Neural cell (in vitro differentiated cells): Measurements from ENCODE around the gene ADARB2. TPM values are rescaled to one million over a fixed set of nuclear protein-coding genes. Genes with fewer than 3 reads are reported as not detected.

Source experiments
- H2AFZ ChIP-seq: fragments of 200-600, 300-800 bp; sonication (generic), shearing (Covaris generic); 2 replicates; pipeline ENCODE4 v1.6.0; 2014; ENCODE audit warnings: low read depth, mild to moderate bottlenecking, antibody characterized with exemption, low read length, moderate library complexity
- H3F3A ChIP-seq: fragments of 200-600 bp; shearing (Covaris generic); 2 replicates; pipeline ENCODE4 v1.6.1; 2016; ENCODE audit warnings: mild to moderate bottlenecking, moderate library complexity, mixed read lengths, antibody characterized with exemption, low read length; ENCODE audit not compliant: insufficient read depth, poor library complexity, severe bottlenecking
- H3K27ac ChIP-seq: fragments of 200-600, 300-800 bp; sonication (generic), shearing (Covaris generic); 2 replicates; pipeline ENCODE4 v1.5.1; 2014; ENCODE audit warnings: mild to moderate bottlenecking, low read length, moderate library complexity
- H3K27me3 ChIP-seq: fragments of 300-800, 200-600 bp; sonication (generic), shearing (Covaris generic); 2 replicates; pipeline ENCODE4 v1.6.0; 2014; ENCODE audit warnings: mild to moderate bottlenecking, low read depth, low read length, moderate library complexity; ENCODE audit not compliant: insufficient read depth
- H3K36me3 ChIP-seq: fragments of 300-800, 200-600 bp; sonication (generic), shearing (Covaris generic); 2 replicates; pipeline ENCODE4 v1.5.1; 2014; ENCODE audit warnings: mild to moderate bottlenecking, antibody characterized with exemption, low read length, moderate library complexity; ENCODE audit not compliant: insufficient read depth
- H3K4me2 ChIP-seq: fragments of 300-800, 200-600 bp; sonication (generic), shearing (Covaris generic); 2 replicates; pipeline ENCODE4 v1.6.0; 2014; ENCODE audit warnings: mild to moderate bottlenecking, low read length
- H3K4me3 ChIP-seq: fragments of 300-800, 200-600 bp; sonication (generic), shearing (Covaris generic); 2 replicates; pipeline ENCODE4 v1.5.1; 2014; ENCODE audit warnings: mild to moderate bottlenecking, low read length, moderate library complexity
- H3K79me2 ChIP-seq: fragments of 200-600 bp; shearing (Covaris generic); replicated peaks from 2 replicates; pipeline ENCODE4 v1.6.0; 2014; ENCODE audit warnings: mild to moderate bottlenecking, low read length, moderate library complexity; ENCODE audit not compliant: insufficient read depth
- H3K9ac ChIP-seq: fragments of 300-800, 200-600 bp; sonication (generic), shearing (Covaris generic); 2 replicates; pipeline ENCODE4 v1.6.1; 2016; ENCODE audit warnings: mild to moderate bottlenecking, low read length, mixed read lengths
- H3K9me2 ChIP-seq: fragments of 200-600 bp; shearing (Covaris generic); 2 replicates; pipeline ENCODE4 v1.6.1; 2016; ENCODE audit warnings: mild to moderate bottlenecking, low read length, mixed read lengths; ENCODE audit not compliant: insufficient read depth
- H3K9me3 ChIP-seq: fragments of 200-600, 300-800 bp; sonication (generic), shearing (Covaris generic); 2 replicates; pipeline ENCODE4 v1.6.1; 2016; ENCODE audit warnings: mild to moderate bottlenecking, mixed run types, low read length, moderate library complexity, mixed read lengths
- H4K20me1 ChIP-seq: fragments of 200-600 bp; shearing (Covaris generic); 2 replicates; pipeline ENCODE4 v1.6.1; 2016; ENCODE audit warnings: mild to moderate bottlenecking, mixed run types; ENCODE audit not compliant: insufficient read depth
- EP300 ChIP-seq: fragments of 450-650 bp; conservative IDR thresholded peaks from 2 replicates; pipeline ENCODE4 v1.6.1; 2014; ENCODE audit warnings: antibody characterized with exemption, mild to moderate bottlenecking, moderate library complexity; ENCODE audit not compliant: poor library complexity, severe bottlenecking
- EZH2 ChIP-seq: fragments of 200-600, 300-800 bp; shearing (Covaris generic), sonication (generic); IDR thresholded peaks from 2 replicates; pipeline ENCODE4 v1.6.1; 2014; ENCODE audit warnings: antibody characterized with exemption, low read length, borderline replicate concordance, mild to moderate bottlenecking; ENCODE audit not compliant: insufficient read depth, poor library complexity, severe bottlenecking
- MXI1 ChIP-seq: fragments of 450-650 bp; conservative IDR thresholded peaks from 2 replicates; pipeline ENCODE4 v1.6.1; 2014; ENCODE audit warnings: antibody characterized with exemption, mild to moderate bottlenecking; ENCODE audit not compliant: poor library complexity, severe bottlenecking
- POLR2AphosphoS5 ChIP-seq: IDR thresholded peaks from 2 replicates; pipeline ENCODE4 v1.6.1; 2012
- RAD21 ChIP-seq: fragments of 450-650 bp; conservative IDR thresholded peaks from 2 replicates; pipeline ENCODE4 v1.6.1; 2014; ENCODE audit warnings: antibody characterized with exemption, mild to moderate bottlenecking, moderate library complexity
- SMC3 ChIP-seq: fragments of 450-650 bp; conservative IDR thresholded peaks from 2 replicates; pipeline ENCODE4 v1.6.1; 2014; ENCODE audit warnings: antibody characterized with exemption, mild to moderate bottlenecking, moderate library complexity; ENCODE audit not compliant: poor library complexity
- TAF1 ChIP-seq: IDR thresholded peaks from 2 replicates; pipeline ENCODE4 v1.6.1; 2012; ENCODE audit warnings: low read depth
- polyA plus RNA-seq: library from polyadenylated mRNA; depleted of rRNA; stranded (reverse); fragments of >200 nt; gene quantifications from 2 replicates; pipeline ENCODE4 v1.2.3, GENCODE V29; 2014
- TF ChIP-seq, protein P1 (sequence below): IDR thresholded peaks from 2 replicates; pipeline ENCODE4 v1.6.1; 2012; ENCODE audit warnings: borderline replicate concordance
- TF ChIP-seq, protein P2 (sequence below): fragments of 450-650 bp; IDR thresholded peaks from 2 replicates; pipeline ENCODE4 v1.5.1; 2014; ENCODE audit warnings: antibody characterized with exemption, mild to moderate bottlenecking, moderate library complexity; ENCODE audit not compliant: poor library complexity, severe bottlenecking

ADARB2 gene
- polyA plus RNA-seq, 1 donor from 2014 or later: 3.6 TPM

DNA sequence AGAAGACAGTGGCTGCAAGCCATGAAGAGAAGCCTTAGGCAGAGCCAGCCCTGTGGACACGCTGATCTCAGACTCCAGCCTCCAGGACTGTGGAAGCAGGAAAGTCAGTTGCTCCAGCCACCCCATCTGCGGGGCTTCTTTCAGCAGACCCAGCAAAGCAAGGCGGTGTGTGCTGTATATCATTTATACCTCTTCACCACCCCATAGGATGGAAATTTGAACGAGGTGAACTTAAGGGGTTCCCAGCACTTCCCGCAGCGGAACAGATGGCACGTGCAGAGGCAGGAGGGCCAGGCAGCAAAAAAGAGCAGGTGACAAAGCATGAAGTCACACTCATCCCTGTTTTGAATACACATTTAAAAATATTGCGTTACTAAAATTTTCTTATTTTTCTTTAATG is 159.4 kb downstream of the ADARB2 start:
- Histone ChIP-seq H3F3A (no peaks in the 10 kb centered on the region), H3K36me3 (no peaks in the 10 kb centered on the region), H3K9ac (no peak overlapping the region), H3K27ac (no peak overlapping the region), H3K4me2 (no peak overlapping the region), H3K4me3 (no peak overlapping the region), H3K9me3 (no peaks in the 10 kb centered on the region), H2AFZ (no peak overlapping the region), H3K79me2 (no peaks in the 10 kb centered on the region), H3K27me3 (no peaks in the 10 kb centered on the region), H4K20me1 (no peaks in the 10 kb centered on the region), H3K9me2 (no peaks in the 10 kb centered on the region)
- TF ChIP-seq MXI1 (no peak), SMC3 (no peak), TAF1 (no peak), EP300 (no peak), EZH2 (no peak), POLR2AphosphoS5 (no peak), RAD21 (no peak)
- TF ChIP-seq, protein P1, sequence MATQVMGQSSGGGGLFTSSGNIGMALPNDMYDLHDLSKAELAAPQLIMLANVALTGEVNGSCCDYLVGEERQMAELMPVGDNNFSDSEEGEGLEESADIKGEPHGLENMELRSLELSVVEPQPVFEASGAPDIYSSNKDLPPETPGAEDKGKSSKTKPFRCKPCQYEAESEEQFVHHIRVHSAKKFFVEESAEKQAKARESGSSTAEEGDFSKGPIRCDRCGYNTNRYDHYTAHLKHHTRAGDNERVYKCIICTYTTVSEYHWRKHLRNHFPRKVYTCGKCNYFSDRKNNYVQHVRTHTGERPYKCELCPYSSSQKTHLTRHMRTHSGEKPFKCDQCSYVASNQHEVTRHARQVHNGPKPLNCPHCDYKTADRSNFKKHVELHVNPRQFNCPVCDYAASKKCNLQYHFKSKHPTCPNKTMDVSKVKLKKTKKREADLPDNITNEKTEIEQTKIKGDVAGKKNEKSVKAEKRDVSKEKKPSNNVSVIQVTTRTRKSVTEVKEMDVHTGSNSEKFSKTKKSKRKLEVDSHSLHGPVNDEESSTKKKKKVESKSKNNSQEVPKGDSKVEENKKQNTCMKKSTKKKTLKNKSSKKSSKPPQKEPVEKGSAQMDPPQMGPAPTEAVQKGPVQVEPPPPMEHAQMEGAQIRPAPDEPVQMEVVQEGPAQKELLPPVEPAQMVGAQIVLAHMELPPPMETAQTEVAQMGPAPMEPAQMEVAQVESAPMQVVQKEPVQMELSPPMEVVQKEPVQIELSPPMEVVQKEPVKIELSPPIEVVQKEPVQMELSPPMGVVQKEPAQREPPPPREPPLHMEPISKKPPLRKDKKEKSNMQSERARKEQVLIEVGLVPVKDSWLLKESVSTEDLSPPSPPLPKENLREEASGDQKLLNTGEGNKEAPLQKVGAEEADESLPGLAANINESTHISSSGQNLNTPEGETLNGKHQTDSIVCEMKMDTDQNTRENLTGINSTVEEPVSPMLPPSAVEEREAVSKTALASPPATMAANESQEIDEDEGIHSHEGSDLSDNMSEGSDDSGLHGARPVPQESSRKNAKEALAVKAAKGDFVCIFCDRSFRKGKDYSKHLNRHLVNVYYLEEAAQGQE: no peak
- TF ChIP-seq, protein P2, sequence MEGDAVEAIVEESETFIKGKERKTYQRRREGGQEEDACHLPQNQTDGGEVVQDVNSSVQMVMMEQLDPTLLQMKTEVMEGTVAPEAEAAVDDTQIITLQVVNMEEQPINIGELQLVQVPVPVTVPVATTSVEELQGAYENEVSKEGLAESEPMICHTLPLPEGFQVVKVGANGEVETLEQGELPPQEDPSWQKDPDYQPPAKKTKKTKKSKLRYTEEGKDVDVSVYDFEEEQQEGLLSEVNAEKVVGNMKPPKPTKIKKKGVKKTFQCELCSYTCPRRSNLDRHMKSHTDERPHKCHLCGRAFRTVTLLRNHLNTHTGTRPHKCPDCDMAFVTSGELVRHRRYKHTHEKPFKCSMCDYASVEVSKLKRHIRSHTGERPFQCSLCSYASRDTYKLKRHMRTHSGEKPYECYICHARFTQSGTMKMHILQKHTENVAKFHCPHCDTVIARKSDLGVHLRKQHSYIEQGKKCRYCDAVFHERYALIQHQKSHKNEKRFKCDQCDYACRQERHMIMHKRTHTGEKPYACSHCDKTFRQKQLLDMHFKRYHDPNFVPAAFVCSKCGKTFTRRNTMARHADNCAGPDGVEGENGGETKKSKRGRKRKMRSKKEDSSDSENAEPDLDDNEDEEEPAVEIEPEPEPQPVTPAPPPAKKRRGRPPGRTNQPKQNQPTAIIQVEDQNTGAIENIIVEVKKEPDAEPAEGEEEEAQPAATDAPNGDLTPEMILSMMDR: no peak

- Histone ChIP-seq H3K9me2 (no peaks in the 10 kb centered on the region), H3K4me2 (no peak overlapping the region), H3K4me3 (no peak overlapping the region), H3F3A (no peaks in the 10 kb centered on the region), H3K36me3 (no peaks in the 10 kb centered on the region), H3K27me3 (no peaks in the 10 kb centered on the region), H3K9ac (no peak overlapping the region), H3K79me2 (no peaks in the 10 kb centered on the region), H3K27ac (no peak overlapping the region), H4K20me1 (no peaks in the 10 kb centered on the region), H3K9me3 (no peaks in the 10 kb centered on the region), H2AFZ (no peak overlapping the region)
- TF ChIP-seq POLR2AphosphoS5 (no peak), MXI1 (no peak), EZH2 (no peak), SMC3 (no peak), RAD21 (no peak), EP300 (no peak), TAF1 (no peak)
- TF ChIP-seq, protein P1: no peak
- TF ChIP-seq, protein P2: no peak
Observed at GRCh38 chr10:1577373-1577770, 160.0 kb downstream of the ADARB2 start.
